ENCODE results near the gene SIRT7.

Gene SIRT7

GRCh38 chr17:81905993-81906392, 12.0 kb downstream of the SIRT7 start:
- DNase-seq (ENCODE audit: low read depth in 2 of 2), result no peak

GRCh38 chr17:81905424-81905875, 12.5 kb downstream of the SIRT7 start:
- DNase-seq (ENCODE audit: low read depth in 2 of 2), result no peak

GRCh38 chr17:81904600-81905423, 13.2 kb downstream of the SIRT7 start:
- DNase-seq (ENCODE audit: low read depth in 2 of 2), result no peak

- DNase-seq (ENCODE audit: low read depth in 2 of 2), result no peak
Measured at GRCh38 chr17:81903896-81904599, 13.9 kb downstream of the SIRT7 start.

DNA sequence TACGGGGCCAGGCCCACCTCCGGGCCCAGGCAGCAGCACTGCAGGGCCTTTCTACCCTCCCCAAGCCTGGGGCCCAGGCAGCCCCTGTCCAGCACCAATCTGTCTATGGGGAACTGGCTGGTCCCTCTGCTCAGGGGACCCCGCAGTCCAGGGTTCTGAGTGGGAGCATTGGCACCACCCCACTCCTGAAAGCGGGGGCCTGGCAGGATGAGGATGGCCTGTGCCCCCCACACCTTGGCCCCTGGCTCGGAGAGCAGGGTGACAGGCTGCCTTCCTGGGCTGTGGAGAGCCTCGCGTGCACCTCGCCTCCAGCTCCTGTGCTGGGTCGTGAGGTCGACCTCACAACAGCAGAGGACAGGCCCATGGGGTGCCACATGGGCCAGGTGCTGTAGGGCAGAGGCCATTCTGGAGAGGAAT, 14.6 kb downstream of the SIRT7 start:
- no peak for DNase-seq (ENCODE audit: low read depth in 2 of 2)

GRCh38 chr17:81902653-81903414, 15.1 kb downstream of the SIRT7 start:
- no peak for DNase-seq (ENCODE audit: low read depth in 2 of 2)

GRCh38 chr17:81902023-81902652, 15.8 kb downstream of the SIRT7 start, which contains the start of gene NPB:
NPB (plus strand) TSS chr17:81902238; CDS start chr17:81902278, 40 bp downstream.
- no peak for DNase-seq (ENCODE audit: low read depth in 2 of 2)

GRCh38 chr17:81901167-81902022, 16.6 kb downstream of the SIRT7 start:
- no peak for DNase-seq (ENCODE audit: low read depth in 2 of 2)

GRCh38 chr17:81900181-81900820, 17.7 kb downstream of the SIRT7 start:
- no peak for DNase-seq (ENCODE audit: low read depth in 2 of 2)

- no peak for DNase-seq (ENCODE audit: low read depth in 2 of 2)
Measured at GRCh38 chr17:81899514-81900166, 18.3 kb downstream of the SIRT7 start.

GRCh38 chr17:81898885-81899284, 19.1 kb downstream of the SIRT7 start:
- DNase-seq (ENCODE audit: low read depth in 2 of 2), result no peak

GRCh38 chr17:81898029-81898866, 19.7 kb downstream of the SIRT7 start:
- no peak for DNase-seq (ENCODE audit: low read depth in 2 of 2)

- DNase-seq (ENCODE audit: low read depth in 2 of 2), result no peak
Measured at GRCh38 chr17:81895400-81895799, 22.6 kb downstream of the SIRT7 start.

DNA sequence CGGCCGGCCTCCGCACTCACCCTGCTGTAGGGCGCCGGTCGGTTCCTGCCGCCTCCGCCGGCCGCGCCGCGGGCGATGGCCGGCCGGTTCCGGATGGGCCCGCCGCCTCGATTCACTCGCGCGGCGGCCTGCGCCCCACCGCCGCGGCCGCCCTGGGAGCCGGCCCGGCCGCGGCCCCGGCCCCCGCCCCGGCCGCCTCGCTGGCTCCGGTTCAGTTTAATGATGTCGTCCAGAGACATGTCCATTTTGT, 26.7 kb downstream of the SIRT7 start:
- no peak for DNase-seq (ENCODE audit: low read depth in 2 of 2)

DNA sequence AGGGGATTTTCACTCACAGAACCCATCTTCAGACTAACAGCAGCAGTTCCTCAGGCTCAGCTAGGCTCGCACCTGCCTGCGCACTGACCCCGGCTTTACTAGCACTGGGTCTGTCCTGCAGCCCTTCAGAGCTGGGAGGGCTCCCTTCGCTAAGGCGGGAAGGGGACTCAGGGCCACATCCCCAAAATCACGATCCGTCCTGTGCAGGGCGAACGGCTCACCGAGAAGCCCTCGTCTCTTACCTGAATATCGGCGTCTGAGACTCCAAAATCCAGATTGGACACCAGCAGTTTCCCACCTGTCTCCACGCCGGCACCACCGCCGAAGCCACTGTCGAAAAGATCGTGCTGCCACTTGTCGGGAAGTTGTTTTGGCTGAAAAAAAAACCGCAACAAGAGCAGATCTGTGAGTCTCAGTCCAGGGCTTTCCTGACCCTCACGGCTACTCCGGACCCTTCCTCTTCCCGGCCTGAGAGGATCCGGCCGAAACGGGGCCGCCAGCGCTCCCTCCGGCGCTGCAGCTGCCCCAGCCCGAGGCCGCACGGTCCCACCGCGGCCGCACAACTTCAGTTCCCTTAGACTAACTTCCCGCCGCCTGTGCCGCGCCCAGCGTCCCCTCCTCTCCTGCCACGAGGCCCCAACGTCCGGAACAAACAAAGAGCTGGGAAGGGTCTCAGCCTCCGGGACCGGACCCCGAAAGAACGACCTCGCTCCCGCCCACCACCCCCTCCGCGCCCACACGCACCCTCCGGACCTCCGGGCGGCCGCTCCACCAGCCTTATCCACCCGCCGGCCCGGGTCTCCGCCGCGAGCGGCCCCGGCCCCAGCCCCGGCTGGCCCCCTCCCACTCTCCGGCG, 27.3 kb downstream of the SIRT7 start:
- no peak for DNase-seq (ENCODE audit: low read depth in 2 of 2)

- DNase-seq (ENCODE audit: low read depth in 2 of 2), result no peak
Measured at GRCh38 chr17:81889602-81890001, 28.4 kb downstream of the SIRT7 start.

DNA sequence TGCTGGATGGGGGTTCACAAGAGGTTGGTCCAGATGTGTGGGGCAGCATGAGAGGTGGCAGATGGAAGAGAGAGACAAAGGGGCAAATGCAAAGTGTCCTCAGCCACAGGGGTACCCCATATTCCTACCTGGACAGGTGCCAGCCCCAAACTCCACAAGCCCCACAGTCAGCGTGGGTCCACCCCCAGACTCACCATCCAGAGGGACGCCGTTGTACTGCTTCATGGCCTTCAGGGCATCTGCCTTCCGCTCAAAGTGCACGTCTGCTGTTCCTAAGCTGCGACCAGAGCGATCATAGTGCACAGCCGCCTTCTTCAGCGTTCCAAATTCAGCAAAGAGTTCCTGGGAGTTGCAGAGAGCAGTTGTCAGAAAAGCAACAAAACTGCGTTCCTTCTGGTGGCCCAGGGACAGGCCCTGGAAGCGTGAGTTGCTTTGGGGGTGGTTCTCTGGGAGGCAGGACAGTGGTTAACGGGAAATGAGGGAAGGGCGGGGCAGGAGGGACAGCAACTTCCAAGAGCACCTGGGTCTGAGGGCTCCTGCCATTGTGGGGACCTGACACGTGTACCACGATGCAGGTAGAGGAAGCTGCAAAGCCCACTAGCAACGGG, 28.9 kb downstream of the SIRT7 start:
- DNase-seq (ENCODE audit: low read depth in 2 of 2), result no peak
